Ovary (tissue), 9 donors: Measurements from ENCODE around the gene TBPL1. TPM values are rescaled to one million over a fixed set of nuclear protein-coding genes. Genes with fewer than 3 reads are reported as not detected.
A peak's percentile ranks its signal among the peaks of the same experiment; 100 is the strongest.

ENCODE experiments used
- DNase-seq, 5 donors: peaks; one replicate each; pipeline ENCODE4 v3.0.0-alpha.2; 2019 to 2020
- H3K27ac ChIP-seq, 2 donors: fragments of 200-600 bp; one replicate each; pipeline versions ENCODE4 v1.5.1 to v1.8.0; 2019 to 2022
- H3K27me3 ChIP-seq: fragments of 200-600 bp; one replicate; pipeline ENCODE4 v1.8.0; 2022
- H3K36me3 ChIP-seq: fragments of 200-600 bp; sonication (generic); one replicate; pipeline ENCODE4 v1.5.1; 2019
- H3K4me1 ChIP-seq: one replicate; pipeline ENCODE4 v1.8.1; 2013; ENCODE audit warnings: mild to moderate bottlenecking, moderate library complexity; ENCODE audit not compliant: insufficient read depth
- H3K4me3 ChIP-seq: fragments of 200-600 bp; sonication (generic); one replicate; pipeline ENCODE4 v1.5.1; 2017
- H3K9me3 ChIP-seq, 2 donors: fragments of 200-600 bp in 1 of 2; sonication (generic) in 1 of 2; one replicate each; pipeline versions ENCODE4 v1.5.1 to v1.8.1; 2013 to 2019; ENCODE audit warnings: mild to moderate bottlenecking in 1 of 2, moderate library complexity in 1 of 2
- EP300 ChIP-seq: sonication (generic); formaldehyde crosslinking; IDR thresholded peaks from one replicate; pipeline ENCODE4 v1.6.1; 2017; ENCODE audit warnings: antibody characterized with exemption
- POLR2A ChIP-seq: fragments of 450-650 bp; IDR thresholded peaks from one replicate; pipeline ENCODE4 v1.6.1; 2017; ENCODE audit warnings: antibody characterized with exemption, mild to moderate bottlenecking, moderate library complexity
- WGBS, 3 donors: extraction: QIAGEN DNeasy Blood & Tissue Kit in 1 of 3; methylation state at CpG; one replicate each; pipeline versions ENCODE4 v1.1.5 to v1.1.7; 2013 to 2017; 5-methylcytosine and 5-hydroxymethylcytosine counted together
- intact Hi-C, 4 donors: fragments of 100-400 bp; cut with DNase I; formaldehyde crosslinking; loops; one replicate each; pipeline versions ENCODE4 v1.11.0 to v1.15.1; 2022 to 2023
- polyA plus RNA-seq, 2 donors: library from polyadenylated mRNA; stranded (reverse); fragments of 200-250 nt in 1 of 2; fragments of 350-450 nt in 1 of 2; fragmentation: Illumina TruSeq in 1 of 2; extraction: RNeasy Lipid Tissue Mini Kit (QIAGEN cat#74804) in 1 of 2; gene quantifications; one replicate each; pipeline ENCODE4 v1.2.3, GENCODE V29; 2013 to 2014
- total RNA-seq, 7 donors: library from RNA; depleted of rRNA in 2 of 7; stranded (reverse); fragments of >200 nt in 2 of 7; fragmentation: NEBNext Ultra II Directional in 3 of 7; extraction: Animal tissue kit (Norgen Biotek cat#: 25700) in 3 of 7; gene quantifications; one replicate each; pipeline versions ENCODE4 v1.1.0 to v1.2.4, GENCODE V29; 2016 to 2023
- TF ChIP-seq, protein P1 (sequence below), 3 donors: fragments of 450-650 bp in 2 of 3; fragments of 200-600 bp in 1 of 3; IDR thresholded peaks; one replicate each; pipeline versions ENCODE4 v1.5.1 to v1.8.0; 2016 to 2022; ENCODE audit warnings: antibody characterized with exemption in 3 of 3, mild to moderate bottlenecking in 1 of 3
- donor health status: DM: no; HTN: no; CAD: no; lungs with moderate emphysema.
- donor health status: DM: no; HTN: no; CAD: no.
- donor health status: Bipolar disorder and iron deficiency.
- donor health status: DM: yes; HTN: yes; CAD: no.
- donor health status: DM: no; HTN: no; CAD: no.
- donor health status: DM: yes; HTN: yes; CAD: no.

TBPL1 gene
- total and polyA plus RNA-seq, 9 donors, result 13.3 to 25.2 (median 18.6) TPM

- intact Hi-C loops, result loop anchor here in 2 of 4 donors (5.0 kb wide), 1 partner anchor 350 kb away; no protein-coding TSS in a partner anchor
- WGBS, 3 donors, result 79 to 84% (median 82%) methylated on average over 4 of the region's 4 CpGs
- H3K4me1 ChIP-seq, result no peaks in the 10 kb centered on the region
- H3K27ac ChIP-seq, result no peak overlapping the region
- no peak for DNase-seq
- H3K4me3 ChIP-seq, result no peak overlapping the region
- no peaks in the 10 kb centered on the region for H3K9me3 ChIP-seq
- TF ChIP-seq EP300, result no peak
- TF ChIP-seq POLR2A, result no peak
- TF ChIP-seq, protein P1, sequence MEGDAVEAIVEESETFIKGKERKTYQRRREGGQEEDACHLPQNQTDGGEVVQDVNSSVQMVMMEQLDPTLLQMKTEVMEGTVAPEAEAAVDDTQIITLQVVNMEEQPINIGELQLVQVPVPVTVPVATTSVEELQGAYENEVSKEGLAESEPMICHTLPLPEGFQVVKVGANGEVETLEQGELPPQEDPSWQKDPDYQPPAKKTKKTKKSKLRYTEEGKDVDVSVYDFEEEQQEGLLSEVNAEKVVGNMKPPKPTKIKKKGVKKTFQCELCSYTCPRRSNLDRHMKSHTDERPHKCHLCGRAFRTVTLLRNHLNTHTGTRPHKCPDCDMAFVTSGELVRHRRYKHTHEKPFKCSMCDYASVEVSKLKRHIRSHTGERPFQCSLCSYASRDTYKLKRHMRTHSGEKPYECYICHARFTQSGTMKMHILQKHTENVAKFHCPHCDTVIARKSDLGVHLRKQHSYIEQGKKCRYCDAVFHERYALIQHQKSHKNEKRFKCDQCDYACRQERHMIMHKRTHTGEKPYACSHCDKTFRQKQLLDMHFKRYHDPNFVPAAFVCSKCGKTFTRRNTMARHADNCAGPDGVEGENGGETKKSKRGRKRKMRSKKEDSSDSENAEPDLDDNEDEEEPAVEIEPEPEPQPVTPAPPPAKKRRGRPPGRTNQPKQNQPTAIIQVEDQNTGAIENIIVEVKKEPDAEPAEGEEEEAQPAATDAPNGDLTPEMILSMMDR (IDR thresholded peaks at IDR 0.05), result no peak
- no peaks in the 10 kb centered on the region for H3K27me3 ChIP-seq
- H3K36me3 ChIP-seq, result no peaks in the 10 kb centered on the region
Observed at GRCh38 chr6:133917781-133918180, 35.2 kb upstream of the TBPL1 start.

DNA sequence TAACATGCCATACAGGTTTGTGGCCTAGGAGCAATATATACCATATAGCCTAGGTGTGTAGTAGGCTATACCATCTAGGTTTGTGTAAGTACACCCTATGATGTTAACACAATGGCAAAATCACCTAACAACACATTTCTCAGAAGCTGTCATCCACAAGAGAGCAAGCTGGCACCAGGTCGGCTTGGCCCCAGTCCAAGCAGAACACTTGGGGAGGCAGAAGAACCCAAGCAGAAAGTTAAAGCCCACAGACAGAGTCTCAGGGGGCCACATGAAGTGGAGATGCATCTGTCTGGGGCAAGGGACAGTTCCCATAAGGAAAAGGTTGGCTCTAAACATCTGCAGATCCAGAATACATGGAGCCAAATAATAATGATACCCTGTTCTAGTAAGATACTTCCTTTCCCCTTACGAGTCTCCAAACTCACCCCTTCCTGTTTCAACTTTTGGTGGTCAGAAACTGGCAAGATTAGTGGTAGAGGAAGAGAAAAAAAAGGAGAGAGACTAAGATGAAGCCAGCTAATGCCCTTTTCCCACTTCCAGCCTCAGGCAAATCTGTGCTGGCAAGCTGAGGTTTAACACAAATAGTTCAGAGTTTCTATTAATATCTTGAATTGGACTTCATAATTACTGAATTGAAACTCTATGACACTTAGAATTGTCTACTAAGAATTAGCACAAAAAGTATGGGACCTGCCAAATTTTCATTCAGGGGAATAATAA, 34.7 kb upstream of the TBPL1 start:
- Histone ChIP-seq H3K27me3 (no peaks in the 10 kb centered on the region), H3K27ac (no peak overlapping the region), H3K9me3 (no peaks in the 10 kb centered on the region), H3K4me3 (no peak overlapping the region), H3K36me3 (no peaks in the 10 kb centered on the region), H3K4me1 (no peaks in the 10 kb centered on the region)
- TF ChIP-seq EP300 (no peak), POLR2A (no peak)
- TF ChIP-seq, protein P1 (IDR thresholded peaks at IDR 0.05), result no peak
- 61 to 72% (median 66%) methylated on average over 2 of the region's 2 CpGs for WGBS, 3 donors
- no peak for DNase-seq
- intact Hi-C loops, result loop anchor here in 2 of 4 donors (5.0 kb wide), 1 partner anchor 351 kb away; no protein-coding TSS in a partner anchor

DNA sequence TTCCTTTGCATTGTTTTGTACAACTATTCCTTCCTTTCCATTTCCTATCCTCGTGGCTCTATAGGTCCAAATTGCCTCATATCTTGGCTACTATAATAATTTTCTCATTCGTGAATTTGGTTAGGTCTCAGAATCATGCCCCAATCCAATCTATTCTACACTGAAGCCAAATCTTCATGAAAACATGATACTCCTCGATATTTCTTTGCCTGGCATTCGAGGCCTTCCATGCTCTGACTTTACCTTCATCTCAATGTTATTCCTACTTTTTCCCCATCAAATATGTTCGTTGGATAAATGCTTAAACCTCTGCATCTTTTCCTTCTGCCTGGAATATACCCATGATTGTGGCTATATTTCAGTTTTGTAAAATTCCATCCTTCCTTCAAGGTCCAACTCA, 33.7 kb upstream of the TBPL1 start:
- Histone ChIP-seq H3K27me3 (no peaks in the 10 kb centered on the region), H3K4me1 (no peaks in the 10 kb centered on the region), H3K27ac (no peak overlapping the region), H3K36me3 (no peaks in the 10 kb centered on the region), H3K9me3 (no peaks in the 10 kb centered on the region), H3K4me3 (no peak overlapping the region)
- TF ChIP-seq EP300, result no peak
- no peak for TF ChIP-seq POLR2A
- TF ChIP-seq, protein P1 (IDR thresholded peaks at IDR 0.05), result no peak
- DNase-seq, result no peak
- intact Hi-C loops, result loop anchor here in 2 of 4 donors (5.0 kb wide), 1 partner anchor 352 kb away; no protein-coding TSS in a partner anchor
- 77 to 86% (median 83%) methylated on average over 5 of the region's 5 CpGs for WGBS, 3 donors

DNA sequence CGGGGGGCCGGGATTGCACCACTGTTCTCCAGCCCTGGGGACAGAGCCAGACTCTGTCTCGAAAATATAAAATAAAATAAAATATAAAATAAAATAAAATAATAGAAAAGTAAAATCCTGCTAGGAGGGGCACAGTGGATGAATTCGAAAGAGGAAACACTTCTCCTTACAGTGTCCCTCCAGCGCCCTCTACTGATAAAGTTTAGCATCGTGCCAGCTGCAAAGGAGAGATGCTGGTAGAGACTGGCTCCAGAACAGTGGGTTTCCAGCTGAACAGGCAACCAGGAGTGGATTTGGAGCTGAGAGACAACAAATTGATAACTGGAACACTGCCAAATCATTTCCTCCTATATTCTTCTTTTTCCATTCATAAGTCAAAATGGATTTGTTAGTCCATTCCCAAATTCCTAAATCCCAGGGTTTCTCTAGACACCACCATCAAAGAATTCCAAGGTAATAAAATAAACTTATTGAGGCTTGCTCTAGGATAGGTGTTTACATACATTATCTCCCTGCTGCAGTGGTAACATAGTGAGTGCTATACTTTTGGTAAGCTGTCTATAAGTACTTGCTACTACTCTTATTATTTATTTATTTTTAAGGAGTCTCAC, 31.7 kb upstream of the TBPL1 start:
- no peak overlapping the region for H3K27ac ChIP-seq
- no peak for TF ChIP-seq POLR2A
- TF ChIP-seq, protein P1 (IDR thresholded peaks at IDR 0.05), result peak; percentile 57 to 70 (median 61)
- no peak overlapping the region for H3K4me3 ChIP-seq
- DNase-seq, result peak; percentile 76 to 89 (median 85)
- no peaks in the 10 kb centered on the region for H3K27me3 ChIP-seq
- intact Hi-C loops, result loop anchor here (2.0 to 10.0 kb wide), 5 partner anchors 53 to 353 kb away; no protein-coding TSS in a partner anchor
- H3K9me3 ChIP-seq, result no peaks in the 10 kb centered on the region
- 3 to 8% (median 5%) methylated on average over 6 of the region's 6 CpGs for WGBS, 3 donors
- H3K4me1 ChIP-seq, result no peaks in the 10 kb centered on the region
- no peaks in the 10 kb centered on the region for H3K36me3 ChIP-seq
